Bronchial epithelial cell (primary cell): ENCODE data around the gene C1QTNF3. TPM values are rescaled to one million over a fixed set of nuclear protein-coding genes. Genes with fewer than 3 reads are reported as not detected.
A peak's percentile ranks its signal among the peaks of the same experiment; 100 is the strongest.

ENCODE experiments used
- DNase-seq: peaks from one replicate; pipeline ENCODE4 v3.0.0-alpha.2; 2010; ENCODE audit warnings: low read depth
- FAIRE-seq: peaks from 2 replicates; lab custom pipeline; 2011; peaks lifted over from hg19 to GRCh38; lab: Jason Lieb, UNC
- H3K27me3 ChIP-seq: 2 replicates; pipeline ENCODE4 v1.5.1; 2011; ENCODE audit warnings: low read length; ENCODE audit not compliant: control insufficient read depth, insufficient read depth
- H3K36me3 ChIP-seq: 2 replicates; pipeline ENCODE4 v1.5.1; 2011; ENCODE audit warnings: low read length; ENCODE audit not compliant: control insufficient read depth, insufficient read depth
- H3K4me3 ChIP-seq: 2 replicates; pipeline ENCODE4 v1.5.1; 2011; ENCODE audit warnings: mild to moderate bottlenecking, low read depth, low read length, control low read depth
- CTCF ChIP-seq: IDR thresholded peaks from 2 replicates; pipeline ENCODE4 v1.5.1; 2011; ENCODE audit warnings: mild to moderate bottlenecking, moderate library complexity, low read length, control low read depth, inconsistent platforms; ENCODE audit not compliant: insufficient read depth, severe bottlenecking
- total RNA-seq: library from RNA; depleted of rRNA; stranded (reverse); fragments of >200 nt; gene quantifications from 2 replicates; pipeline ENCODE4 v1.2.1, GENCODE V29; 2014

The C1QTNF3 gene
- total RNA-seq, 1 donor from 2014 or later = 0.26 TPM

GRCh38 chr5:34051374-34051980, 8.5 kb upstream of the C1QTNF3 start:
- no peak for TF ChIP-seq CTCF
- no peak for DNase-seq

GRCh38 chr5:34047774-34048572, 5.0 kb upstream of the C1QTNF3 start:
- TF ChIP-seq CTCF = no peak
- H3K36me3 ChIP-seq = no peaks in the 10 kb centered on the region
- DNase-seq = no peak
- no peak for FAIRE-seq
- H3K27me3 ChIP-seq = no peaks in the 10 kb centered on the region
- H3K4me3 ChIP-seq = no peak overlapping the region

More at GRCh38 chr5:34051374-34051980, 8.5 kb upstream of the C1QTNF3 start:
- Histone ChIP-seq H3K36me3 (no peaks in the 10 kb centered on the region), H3K4me3 (no peak overlapping the region), H3K27me3 (no peaks in the 10 kb centered on the region)
- no peak for FAIRE-seq

GRCh38 chr5:34047143-34047542, 4.1 kb upstream of the C1QTNF3 start:
- TF ChIP-seq CTCF = no peak
- Histone ChIP-seq H3K27me3 (no peaks in the 10 kb centered on the region), H3K4me3 (no peak overlapping the region), H3K36me3 (no peaks in the 10 kb centered on the region)
- FAIRE-seq = no peak
- peak; percentile 68 for DNase-seq

GRCh38 chr5:34045996-34046395, 3.0 kb upstream of the C1QTNF3 start:
- DNase-seq (peak; percentile 91), FAIRE-seq (no peak)
- Histone ChIP-seq H3K4me3 (no peak overlapping the region), H3K36me3 (no peaks in the 10 kb centered on the region), H3K27me3 (no peaks in the 10 kb centered on the region)
- no peak for TF ChIP-seq CTCF

GRCh38 chr5:34045023-34045422, 2.0 kb upstream of the C1QTNF3 start:
- Histone ChIP-seq H3K27me3 (no peaks in the 10 kb centered on the region), H3K4me3 (no peak overlapping the region), H3K36me3 (no peaks in the 10 kb centered on the region)
- no peak for DNase-seq
- FAIRE-seq = no peak
- TF ChIP-seq CTCF = no peak

GRCh38 chr5:34042321-34042720, 692 bp downstream of the C1QTNF3 start:
- DNase-seq (no peak), FAIRE-seq (peak; percentile 62)
- Histone ChIP-seq H3K27me3 (no peaks in the 10 kb centered on the region), H3K36me3 (no peaks in the 10 kb centered on the region), H3K4me3 (no peak overlapping the region)
- TF ChIP-seq CTCF = no peak
